VCaP (cell line): ENCODE data around the gene LRRC26.

Experiments
- H3K27ac ChIP-seq: fragments of 450-650 bp; 2 replicates; pipeline ENCODE4 v1.5.1; 2017
- TF ChIP-seq, protein P1 (sequence below): fragments of 450-650 bp; conservative IDR thresholded peaks from 2 replicates; pipeline ENCODE4 v1.5.1; 2017; ENCODE audit warnings: mild to moderate bottlenecking, moderate library complexity

Gene LRRC26

DNA sequence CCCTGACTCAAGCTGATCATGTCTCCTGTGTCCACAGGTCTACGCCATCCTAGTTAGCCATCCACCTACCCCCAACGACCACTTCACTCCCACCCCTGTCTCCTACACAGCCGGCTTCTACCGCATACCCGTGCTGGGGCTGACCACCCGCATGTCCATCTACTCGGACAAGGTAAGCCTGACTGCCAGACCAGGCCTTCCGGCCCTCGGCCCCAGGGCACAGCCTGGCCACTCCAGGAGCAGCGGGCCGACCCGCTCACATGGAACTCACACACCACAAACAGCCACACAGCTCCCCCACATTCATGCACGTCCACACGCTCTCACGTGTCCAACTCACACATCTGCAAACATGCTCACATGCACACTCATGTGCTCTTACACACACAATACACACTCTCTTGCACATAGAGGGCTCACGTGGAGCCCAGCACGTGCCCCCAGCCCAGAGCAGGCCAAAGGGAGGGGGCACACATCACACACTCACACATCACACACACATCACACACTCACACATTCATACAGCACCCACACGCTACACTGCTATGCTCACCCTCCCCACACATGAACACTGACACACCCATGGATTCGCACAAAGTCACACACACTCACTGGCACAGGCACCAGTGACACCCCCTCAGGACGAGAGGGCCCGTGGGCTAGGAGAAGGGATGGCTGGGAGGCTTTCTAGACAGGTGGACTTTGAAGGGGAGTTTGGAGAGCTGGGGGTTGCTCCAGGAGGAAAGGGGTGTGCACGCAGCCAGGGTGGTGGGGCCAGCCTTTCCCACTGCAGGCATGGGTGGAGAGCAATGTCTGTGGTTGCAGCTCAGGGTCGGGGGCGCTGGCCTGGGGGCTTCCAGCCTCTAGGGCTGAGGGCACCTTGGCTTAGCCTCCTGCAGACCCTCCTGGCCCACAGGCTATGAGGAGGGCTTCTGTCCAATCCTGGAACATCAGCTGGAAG is 27.6 kb downstream of the LRRC26 start:
- no peak overlapping the region for H3K27ac ChIP-seq
- TF ChIP-seq, protein P1, sequence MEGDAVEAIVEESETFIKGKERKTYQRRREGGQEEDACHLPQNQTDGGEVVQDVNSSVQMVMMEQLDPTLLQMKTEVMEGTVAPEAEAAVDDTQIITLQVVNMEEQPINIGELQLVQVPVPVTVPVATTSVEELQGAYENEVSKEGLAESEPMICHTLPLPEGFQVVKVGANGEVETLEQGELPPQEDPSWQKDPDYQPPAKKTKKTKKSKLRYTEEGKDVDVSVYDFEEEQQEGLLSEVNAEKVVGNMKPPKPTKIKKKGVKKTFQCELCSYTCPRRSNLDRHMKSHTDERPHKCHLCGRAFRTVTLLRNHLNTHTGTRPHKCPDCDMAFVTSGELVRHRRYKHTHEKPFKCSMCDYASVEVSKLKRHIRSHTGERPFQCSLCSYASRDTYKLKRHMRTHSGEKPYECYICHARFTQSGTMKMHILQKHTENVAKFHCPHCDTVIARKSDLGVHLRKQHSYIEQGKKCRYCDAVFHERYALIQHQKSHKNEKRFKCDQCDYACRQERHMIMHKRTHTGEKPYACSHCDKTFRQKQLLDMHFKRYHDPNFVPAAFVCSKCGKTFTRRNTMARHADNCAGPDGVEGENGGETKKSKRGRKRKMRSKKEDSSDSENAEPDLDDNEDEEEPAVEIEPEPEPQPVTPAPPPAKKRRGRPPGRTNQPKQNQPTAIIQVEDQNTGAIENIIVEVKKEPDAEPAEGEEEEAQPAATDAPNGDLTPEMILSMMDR: no peak

DNA sequence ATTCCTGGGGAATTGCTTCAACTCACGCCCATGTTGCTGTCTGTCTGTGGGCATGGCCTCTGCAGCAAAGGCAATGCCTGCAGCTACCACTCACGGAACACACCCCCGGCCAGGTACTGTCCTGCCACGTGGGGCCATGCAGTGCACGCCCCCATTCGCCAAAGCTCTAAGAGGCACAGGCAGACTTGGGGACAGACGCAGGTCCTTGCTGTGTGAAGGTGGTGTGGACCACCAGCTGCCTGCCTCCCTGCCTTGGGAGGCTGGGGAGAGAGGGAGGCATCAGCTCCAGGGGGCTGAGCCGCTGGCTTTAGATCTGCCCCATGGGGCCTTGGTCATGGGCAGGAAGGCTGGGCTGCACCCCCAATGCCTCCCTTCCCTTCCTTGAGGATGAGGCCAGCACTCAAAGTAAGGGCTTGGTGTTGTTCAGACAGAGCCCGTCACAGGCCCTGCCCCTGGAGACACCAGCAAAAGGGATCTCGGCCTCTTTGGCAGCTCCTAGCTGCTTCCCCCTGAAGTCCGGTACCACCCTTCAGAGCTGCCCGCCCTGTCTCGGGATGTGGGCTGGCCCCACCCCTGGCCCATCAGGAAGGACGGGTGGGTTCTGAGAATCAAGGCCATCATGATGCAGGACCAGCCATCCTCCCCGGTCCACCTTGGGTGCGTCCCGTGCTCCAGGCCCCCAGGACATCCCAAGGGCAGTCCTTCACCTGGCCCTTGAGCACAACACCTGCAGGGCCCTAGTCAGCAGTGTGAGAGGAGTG is 28.6 kb downstream of the LRRC26 start:
- H3K27ac ChIP-seq: no peak overlapping the region
- TF ChIP-seq, protein P1: no peak

- H3K27ac ChIP-seq: no peak overlapping the region
- TF ChIP-seq, protein P1: no peak
Measured at GRCh38 chr9:137140151-137141012, 29.5 kb downstream of the LRRC26 start.

DNA sequence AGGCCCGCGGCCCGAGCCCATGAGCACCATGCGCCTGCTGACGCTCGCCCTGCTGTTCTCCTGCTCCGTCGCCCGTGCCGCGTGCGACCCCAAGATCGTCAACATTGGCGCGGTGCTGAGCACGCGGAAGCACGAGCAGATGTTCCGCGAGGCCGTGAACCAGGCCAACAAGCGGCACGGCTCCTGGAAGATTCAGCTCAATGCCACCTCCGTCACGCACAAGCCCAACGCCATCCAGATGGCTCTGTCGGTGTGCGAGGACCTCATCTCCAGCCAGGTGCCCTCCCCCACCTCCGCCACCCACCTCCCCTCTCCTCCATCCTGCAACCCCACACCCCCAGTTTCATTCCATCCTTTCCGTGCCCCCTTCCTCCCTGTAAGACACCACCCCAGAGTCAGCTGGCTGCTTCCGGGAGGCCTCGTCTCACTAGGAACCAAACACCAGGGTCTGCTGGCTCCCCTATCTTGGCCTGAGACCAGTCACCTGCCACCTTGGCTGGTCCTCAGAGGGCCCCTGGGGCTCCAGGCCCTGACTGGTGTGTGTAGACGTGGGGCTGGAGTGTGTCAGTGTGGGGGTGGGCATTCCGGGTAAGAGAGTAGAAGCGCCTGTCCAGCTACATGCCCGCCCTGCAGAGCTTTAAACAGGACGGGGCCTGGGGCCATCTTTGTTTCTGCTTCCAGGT is 30.2 kb downstream of the LRRC26 start:
- no peak overlapping the region for H3K27ac ChIP-seq
- TF ChIP-seq, protein P1: no peak

DNA sequence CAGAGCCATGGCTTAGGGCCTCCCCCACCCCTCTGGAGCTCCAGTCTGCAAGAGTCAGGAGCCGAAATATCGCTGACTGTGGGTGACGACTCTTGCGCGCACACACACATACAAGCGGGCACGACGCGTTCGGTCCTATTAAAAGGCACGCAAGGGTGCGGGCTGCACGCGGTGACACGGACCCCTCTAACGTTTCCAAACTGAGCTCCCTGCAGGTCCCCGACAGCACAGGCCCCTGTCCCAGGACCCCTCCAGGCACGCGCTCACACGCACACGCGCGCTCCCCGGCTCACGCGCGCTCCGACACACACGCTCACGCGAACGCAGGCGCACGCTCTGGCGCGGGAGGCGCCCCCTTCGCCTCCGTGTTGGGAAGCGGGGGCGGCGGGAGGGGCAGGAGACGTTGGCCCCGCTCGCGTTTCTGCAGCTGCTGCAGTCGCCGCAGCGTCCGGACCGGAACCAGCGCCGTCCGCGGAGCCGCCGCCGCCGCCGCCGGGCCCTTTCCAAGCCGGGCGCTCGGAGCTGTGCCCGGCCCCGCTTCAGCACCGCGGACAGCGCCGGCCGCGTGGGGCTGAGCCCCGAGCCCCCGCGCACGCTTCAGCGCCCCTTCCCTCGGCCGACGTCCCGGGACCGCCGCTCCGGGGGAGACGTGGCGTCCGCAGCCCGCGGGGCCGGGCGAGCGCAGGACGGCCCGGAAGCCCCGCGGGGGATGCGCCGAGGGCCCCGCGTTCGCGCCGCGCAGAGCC is 31.0 kb downstream of the LRRC26 start, which contains the start of gene GRIN1:
GRIN1 (plus strand) TSS at position 433 of the 746 bp plus-strand sequence. CDS start 333 bp downstream, outside the sequence.
- TF ChIP-seq, protein P1: no peak
- no peak within 1 kb of the TSS for H3K27ac ChIP-seq

GRCh38 chr9:137138058-137138721 is 31.7 kb downstream of the LRRC26 start:
- TF ChIP-seq, protein P1: no peak
- no peak overlapping the region for H3K27ac ChIP-seq
